ENCODE data around the gene ACTR2.

GRCh38 chr2:65263986-65264385, 36.4 kb downstream of the ACTR2 start:
- no peak for TF ChIP-seq CTCF (conservative IDR thresholded peaks at IDR 0.05)
- TF ChIP-seq ZFX (IDR thresholded peaks at IDR 0.05) = no peak
